ENCODE results near the gene CNN2.
A peak's percentile ranks its signal among the peaks of the same experiment; 100 is the strongest.
"Not testable (repeated sequence)": the region's sequence is repeated elsewhere in the genome, so short reads cannot be mapped to it uniquely, and the experiment has no call there.

CNN2 gene

DNA sequence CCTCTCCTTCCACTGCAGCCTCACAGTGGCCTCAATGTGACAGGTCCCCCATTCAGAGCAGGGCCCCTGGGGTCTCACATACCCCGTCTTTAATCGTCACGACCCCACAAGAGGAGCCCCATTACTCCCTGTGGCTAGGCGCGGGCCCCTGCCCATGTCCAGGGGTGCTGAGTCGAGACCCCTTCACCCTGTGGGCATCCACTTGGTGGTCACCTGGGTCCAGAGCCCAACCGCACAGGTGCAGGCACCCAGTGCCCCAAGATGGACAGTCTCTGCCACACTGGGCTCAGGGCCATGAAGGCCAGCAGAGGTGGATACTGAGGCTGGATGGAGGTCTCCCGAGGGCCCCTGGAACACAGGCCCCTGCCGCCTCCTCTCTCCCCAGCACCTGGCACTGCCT lies 8.5 kb upstream of the CNN2 start:
- POLR2A ChIA-PET: no interaction called here

DNA sequence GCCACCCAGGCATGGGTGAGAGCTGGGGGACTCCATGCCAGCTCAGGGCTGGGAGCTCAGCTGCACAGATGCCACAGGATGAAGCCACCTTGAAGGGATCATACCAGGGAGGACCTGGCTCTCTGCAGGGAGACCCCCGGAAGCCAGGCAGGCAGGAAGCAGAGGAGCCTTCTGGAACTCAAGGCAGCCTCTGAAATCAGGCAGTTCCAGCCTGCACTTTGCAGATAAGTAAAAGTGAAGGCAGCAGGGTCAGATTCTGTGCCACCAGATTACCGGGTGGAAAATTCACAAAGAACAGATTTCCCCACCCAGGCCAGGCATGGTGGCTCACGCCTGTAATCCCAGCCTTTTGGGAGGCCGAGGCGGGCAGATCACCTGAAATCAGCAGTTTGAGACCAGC lies 8.0 kb upstream of the CNN2 start:
- POLR2A ChIA-PET: no interaction called here
- no peak for DNase-seq (ENCODE audit: extremely low spot score)
- CTCF ChIA-PET: interaction anchor here (1.8 to 2.4 kb wide), 2 partner anchors 13 to 225 kb away, joined by 5 to 7 read pairs; no protein-coding TSS in a partner anchor
- TF ChIP-seq, protein P1, sequence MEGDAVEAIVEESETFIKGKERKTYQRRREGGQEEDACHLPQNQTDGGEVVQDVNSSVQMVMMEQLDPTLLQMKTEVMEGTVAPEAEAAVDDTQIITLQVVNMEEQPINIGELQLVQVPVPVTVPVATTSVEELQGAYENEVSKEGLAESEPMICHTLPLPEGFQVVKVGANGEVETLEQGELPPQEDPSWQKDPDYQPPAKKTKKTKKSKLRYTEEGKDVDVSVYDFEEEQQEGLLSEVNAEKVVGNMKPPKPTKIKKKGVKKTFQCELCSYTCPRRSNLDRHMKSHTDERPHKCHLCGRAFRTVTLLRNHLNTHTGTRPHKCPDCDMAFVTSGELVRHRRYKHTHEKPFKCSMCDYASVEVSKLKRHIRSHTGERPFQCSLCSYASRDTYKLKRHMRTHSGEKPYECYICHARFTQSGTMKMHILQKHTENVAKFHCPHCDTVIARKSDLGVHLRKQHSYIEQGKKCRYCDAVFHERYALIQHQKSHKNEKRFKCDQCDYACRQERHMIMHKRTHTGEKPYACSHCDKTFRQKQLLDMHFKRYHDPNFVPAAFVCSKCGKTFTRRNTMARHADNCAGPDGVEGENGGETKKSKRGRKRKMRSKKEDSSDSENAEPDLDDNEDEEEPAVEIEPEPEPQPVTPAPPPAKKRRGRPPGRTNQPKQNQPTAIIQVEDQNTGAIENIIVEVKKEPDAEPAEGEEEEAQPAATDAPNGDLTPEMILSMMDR (IDR thresholded peaks at IDR 0.05; ENCODE audit: control extremely low read depth, extremely low read depth, low read depth, missing control alignments): no peak

More for the DNA sequence above, 8.5 kb upstream of the CNN2 start:
- TF ChIP-seq, protein P1 (IDR thresholded peaks at IDR 0.05; ENCODE audit: control extremely low read depth, extremely low read depth, low read depth, missing control alignments): no peak
- CTCF ChIA-PET: no interaction called here
- no peak for DNase-seq (ENCODE audit: extremely low spot score)

DNA sequence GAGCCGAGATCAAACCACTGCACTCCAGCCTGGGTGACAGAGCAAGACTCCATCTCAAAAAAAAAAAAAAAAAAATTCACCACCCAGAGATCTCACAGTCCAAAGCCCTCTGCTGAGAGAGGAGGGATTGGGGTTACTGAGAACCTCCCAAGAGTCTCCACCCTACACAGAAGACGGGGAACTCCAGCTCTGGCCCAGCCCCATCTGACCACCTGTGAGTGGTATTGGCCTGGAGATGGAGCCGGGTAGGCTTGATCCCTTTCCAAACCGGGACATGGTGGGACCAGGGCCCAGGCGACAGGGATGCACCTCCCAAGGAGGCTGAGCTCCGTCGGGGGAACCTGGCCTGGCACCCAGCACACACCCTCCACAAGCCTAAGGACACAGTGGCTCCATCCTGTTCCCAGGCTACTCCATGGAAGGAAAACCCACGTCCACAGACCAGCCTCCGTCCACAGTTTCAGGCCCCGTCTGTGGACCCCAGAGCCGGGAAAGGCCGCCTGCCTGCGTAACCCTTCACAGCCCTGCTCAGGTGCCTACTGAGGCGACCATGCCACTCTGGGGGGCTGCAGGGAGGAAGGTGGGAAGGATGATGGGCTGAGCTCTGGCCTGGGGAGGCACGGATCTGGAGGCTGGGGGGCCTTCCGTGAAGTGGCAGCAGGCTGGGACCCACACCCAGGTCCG lies 7.3 kb upstream of the CNN2 start:
- ChIA-PET POLR2A (interaction anchor here (0.6 to 1.0 kb wide), 3 partner anchors 9 to 125 kb away, joined by 3 to 4 read pairs (median 4); no protein-coding TSS in a partner anchor), CTCF (interaction anchor here (0.9 to 2.4 kb wide), 3 partner anchors 13 to 225 kb away, joined by 4 to 7 read pairs (median 5); no protein-coding TSS in a partner anchor)
- TF ChIP-seq, protein P1 (IDR thresholded peaks at IDR 0.05; ENCODE audit: control extremely low read depth, extremely low read depth, low read depth, missing control alignments): no peak
- no peak for DNase-seq (ENCODE audit: extremely low spot score)

DNA sequence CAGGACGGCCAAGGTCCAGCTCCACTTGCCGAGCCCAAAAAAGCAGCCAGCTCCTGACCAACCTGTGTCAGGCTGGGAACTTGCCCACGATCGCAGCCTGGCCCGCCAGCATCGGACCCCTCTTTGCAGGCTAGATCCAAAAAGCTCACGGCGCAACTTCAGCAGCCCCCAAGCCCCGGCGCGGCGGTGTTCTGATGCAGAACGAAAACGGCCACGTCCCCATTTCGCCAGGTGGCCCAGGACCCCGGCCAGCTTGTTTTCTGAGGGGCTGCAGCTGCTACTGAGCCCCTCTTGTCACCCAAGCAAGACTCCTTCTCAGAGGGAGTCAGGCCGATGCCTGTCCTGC lies 6.8 kb upstream of the CNN2 start:
- ChIA-PET CTCF (interaction anchor here (0.9 to 2.4 kb wide), 3 partner anchors 14 to 224 kb away, joined by 4 to 7 read pairs (median 5); no protein-coding TSS in a partner anchor), POLR2A (interaction anchor here (0.6 to 1.0 kb wide), 3 partner anchors 9 to 126 kb away, joined by 3 to 4 read pairs (median 4); no protein-coding TSS in a partner anchor)
- TF ChIP-seq, protein P1 (IDR thresholded peaks at IDR 0.05; ENCODE audit: control extremely low read depth, extremely low read depth, low read depth, missing control alignments): no peak
- no peak for DNase-seq (ENCODE audit: extremely low spot score)

DNA sequence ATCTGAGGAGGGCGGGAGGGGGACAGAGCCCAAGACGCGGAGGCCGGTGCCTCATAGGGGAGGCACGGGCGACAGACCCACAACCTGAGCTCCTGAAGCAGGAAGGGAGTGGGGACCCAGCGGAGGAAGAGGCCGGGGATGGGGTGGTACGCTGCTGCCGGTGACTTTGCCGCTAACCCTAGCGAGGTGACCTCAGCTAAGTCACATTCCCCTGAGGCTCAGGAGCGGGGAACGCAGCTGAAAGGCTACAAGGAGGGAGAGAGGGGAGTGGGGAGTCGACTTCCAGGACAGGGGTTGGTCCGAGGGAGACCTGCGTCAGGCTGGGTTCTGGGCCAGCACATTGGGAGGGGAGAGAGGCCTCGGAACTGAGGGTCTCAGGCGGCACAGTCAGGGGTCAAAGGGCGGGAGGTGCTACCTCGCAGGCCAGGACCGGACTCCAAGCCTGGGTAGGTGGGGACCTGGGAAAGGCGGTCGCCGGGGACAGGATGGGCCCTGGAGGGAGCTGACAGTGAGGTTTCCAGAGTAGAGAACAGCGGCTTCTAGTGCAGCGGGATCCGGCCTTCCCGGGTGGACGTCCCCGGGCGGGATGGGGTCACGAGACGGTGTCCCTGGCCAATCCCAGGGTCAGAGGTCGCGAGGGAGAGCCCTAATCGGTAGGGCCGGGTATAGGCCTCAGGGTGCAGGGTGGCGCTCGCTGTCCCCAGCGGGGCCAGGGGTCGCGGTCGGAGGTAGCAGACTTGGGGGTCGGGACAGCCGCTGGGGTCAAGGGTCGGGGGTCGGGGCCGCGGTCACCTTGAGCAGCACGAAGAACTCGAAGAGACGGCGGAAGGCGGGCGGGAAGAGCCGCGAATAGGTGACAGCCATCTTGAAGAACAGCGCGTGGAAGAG lies 6.2 kb upstream of the CNN2 start:
- no peak for DNase-seq (ENCODE audit: extremely low spot score)
- TF ChIP-seq, protein P1 (IDR thresholded peaks at IDR 0.05; ENCODE audit: control extremely low read depth, extremely low read depth, low read depth, missing control alignments): no peak
- CTCF ChIA-PET: interaction anchor here (0.9 to 2.4 kb wide), 3 partner anchors 14 to 223 kb away, joined by 4 to 7 read pairs (median 5); no protein-coding TSS in a partner anchor
- POLR2A ChIA-PET: interaction anchor here (0.6 to 2.3 kb wide), 4 partner anchors 10 to 127 kb away, joined by 3 to 8 read pairs (median 4); partner anchors contain the start of gene ABCA7

DNA sequence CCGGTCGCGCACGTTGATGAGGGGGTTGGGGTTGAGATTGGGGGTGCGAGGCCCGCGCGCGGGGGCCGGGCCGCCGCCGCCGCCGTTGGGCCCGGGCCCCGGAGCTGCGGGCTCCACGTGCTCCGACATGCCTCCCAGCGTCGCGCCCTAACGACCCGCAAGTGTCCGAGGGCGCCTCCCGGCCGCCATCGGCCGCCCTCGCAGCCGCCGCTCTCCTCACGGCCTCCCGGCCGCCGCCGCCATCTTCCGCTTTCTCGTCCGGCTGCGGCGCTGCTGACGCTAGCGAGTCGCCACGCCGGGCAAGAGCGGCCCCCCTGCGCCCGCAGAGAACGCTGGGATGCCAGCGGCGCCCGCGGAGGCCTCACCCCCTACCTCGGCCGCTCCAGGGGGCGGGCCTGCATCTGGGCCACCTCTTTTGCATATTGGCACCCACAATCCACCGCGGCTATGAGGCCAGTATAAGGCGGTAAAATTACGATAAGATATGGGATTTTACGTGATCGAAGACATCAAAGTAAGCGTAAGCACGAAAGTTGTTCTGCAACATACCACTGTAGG lies 5.5 kb upstream of the CNN2 start, which contains the start of gene TMEM259:
Gene TMEM259, minus strand, starts transcription at position 256 of the 558 bp plus-strand sequence. Its CDS starts 127 bp downstream, at position 129.
- DNase-seq (ENCODE audit: extremely low spot score): peak; percentile 98
- POLR2A ChIA-PET: interaction anchor here (1.0 to 2.3 kb wide), 6 partner anchors 8 to 112 kb away, joined by 3 to 8 read pairs (median 6); partner anchors contain the start of gene ABCA7
- TF ChIP-seq, protein P1 (IDR thresholded peaks at IDR 0.05; ENCODE audit: control extremely low read depth, extremely low read depth, low read depth, missing control alignments): no peak
- CTCF ChIA-PET: interaction anchor here (0.8 to 2.4 kb wide), 4 partner anchors 11 to 223 kb away, joined by 3 to 5 read pairs (median 4); no protein-coding TSS in a partner anchor

DNA sequence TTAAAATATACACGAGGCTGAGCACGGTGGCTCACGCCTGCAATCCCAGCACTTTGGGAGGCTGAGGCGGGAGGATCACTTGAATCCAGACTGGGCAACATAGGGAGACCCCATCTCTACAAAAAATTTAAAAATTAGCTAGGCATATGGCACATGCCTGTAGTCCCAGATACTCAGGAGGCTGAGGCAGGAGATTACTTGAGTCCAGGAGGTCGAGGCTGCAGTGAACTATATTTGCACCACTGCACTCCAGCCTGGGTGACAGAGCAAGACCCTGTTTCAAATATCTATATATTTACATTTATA lies 2.6 kb upstream of the CNN2 start:
- CTCF ChIA-PET: interaction anchor here (1.1 kb wide), 1 partner anchor 16 kb away, joined by 3 read pairs; the partner anchor contains the start of gene ABCA7
- DNase-seq (ENCODE audit: extremely low spot score); POLR2A ChIA-PET: not testable (repeated sequence)

DNA sequence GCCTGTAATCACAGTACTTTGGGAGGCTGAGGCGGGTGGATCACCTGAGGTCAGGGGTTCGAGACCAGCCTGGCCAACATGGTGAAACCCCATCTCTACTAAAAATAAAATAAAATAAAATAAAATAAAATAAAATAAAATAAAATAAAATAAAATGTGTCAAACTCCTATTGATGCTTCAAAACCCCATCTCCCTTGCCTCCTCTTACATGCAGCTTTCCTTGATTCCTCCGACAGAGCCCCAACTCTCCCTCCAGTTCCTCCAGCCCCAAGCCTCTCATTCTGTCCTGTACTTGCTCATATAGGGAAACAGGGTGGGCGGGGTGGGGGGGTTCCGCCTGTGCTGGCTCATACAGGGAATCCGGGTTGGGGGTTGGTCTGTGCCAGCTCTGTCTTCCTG lies 1.3 kb upstream of the CNN2 start:
- not testable (repeated sequence) for DNase-seq (ENCODE audit: extremely low spot score)
- ChIA-PET POLR2A (interaction anchor here (0.9 kb wide), 1 partner anchor 109 kb away, joined by 3 read pairs; no protein-coding TSS in a partner anchor), CTCF (interaction anchor here (0.8 to 5.8 kb wide), 3 partner anchors 10 to 162 kb away, joined by 3 to 32 read pairs (median 3); partner anchors contain the start of gene ABCA7)
